AG04449 (cell line): ENCODE measurements around the gene LZTR1.
"Not testable (repeated sequence)": the region's sequence is repeated elsewhere in the genome, so short reads cannot be mapped to it uniquely, and the experiment has no call there.

Experiments
- CTCF ChIA-PET: fragments of 350-600 bp; formaldehyde crosslinking; extraction: SDS; loops from one replicate; lab custom pipeline; 2021; ENCODE audit warnings: antibody characterized with exemption; lab: Yijun Ruan, JAX
- POLR2A ChIA-PET: fragments of 400-600, 350-600 bp; formaldehyde crosslinking; extraction: SDS; loops from one replicate; lab custom pipeline; 2020; ENCODE audit warnings: antibody characterized with exemption, inconsistent platforms; lab: Yijun Ruan, JAX
- DNase-seq: peaks from one replicate; pipeline ENCODE4 v3.0.0-alpha.2; 2010; ENCODE audit warnings: low read depth, low spot score
- H3K4me3 ChIP-seq: 2 replicates; pipeline ENCODE4 v1.5.1; 2011; ENCODE audit warnings: low read depth, mild to moderate bottlenecking, control low read depth, low read length
- CTCF ChIP-seq: IDR thresholded peaks from one replicate; pipeline ENCODE4 v1.5.1; 2011; ENCODE audit warnings: mild to moderate bottlenecking, moderate library complexity, low read length, control low read depth, inconsistent platforms; ENCODE audit not compliant: insufficient read depth; ENCODE audit errors: missing control alignments

The LZTR1 gene

GRCh38 chr22:20940186-20940651 is 41.9 kb upstream of the LZTR1 start:
- H3K4me3 ChIP-seq = no peak overlapping the region
- TF ChIP-seq CTCF = no peak
- ChIA-PET POLR2A (no interaction called here), CTCF (interaction anchor here (1.0 kb wide), 1 partner anchor 23 kb away, joined by 5 read pairs; the partner anchor contains the start of gene CRKL)
- no peak for DNase-seq

- ChIA-PET POLR2A (no interaction called here), CTCF (interaction anchor here (0.9 to 1.2 kb wide), 2 partner anchors 12 to 55 kb away, joined by 3 to 5 read pairs; no protein-coding TSS in a partner anchor)
- TF ChIP-seq CTCF = no peak
- H3K4me3 ChIP-seq = no peak overlapping the region
- no peak for DNase-seq
Observed at GRCh38 chr22:20940904-20941385, 41.2 kb upstream of the LZTR1 start.

- CTCF ChIA-PET = interaction anchor here (1.2 kb wide), 1 partner anchor 10 kb away, joined by 7 read pairs; no protein-coding TSS in a partner anchor
Observed at GRCh38 chr22:20942203-20942902, 39.7 kb upstream of the LZTR1 start.

GRCh38 chr22:20943104-20943933 is 38.8 kb upstream of the LZTR1 start:
- no peak overlapping the region for H3K4me3 ChIP-seq
- no peak for DNase-seq
- no peak for TF ChIP-seq CTCF
- CTCF ChIA-PET = interaction anchor here (0.6 to 1.5 kb wide), 3 partner anchors 9 to 58 kb away, joined by 3 to 7 read pairs (median 3); no protein-coding TSS in a partner anchor
- POLR2A ChIA-PET = no interaction called here

More at GRCh38 chr22:20942203-20942902, 39.7 kb upstream of the LZTR1 start:
- DNase-seq, POLR2A ChIA-PET, H3K4me3 ChIP-seq: not testable (repeated sequence)

- CTCF ChIA-PET = interaction anchor here (0.6 to 1.6 kb wide), 3 partner anchors 17 to 58 kb away, joined by 3 to 9 read pairs (median 3); no protein-coding TSS in a partner anchor
- DNase-seq = no peak
- H3K4me3 ChIP-seq = no peak overlapping the region
- TF ChIP-seq CTCF = no peak
- POLR2A ChIA-PET = no interaction called here
Observed at GRCh38 chr22:20944042-20944441, 38.1 kb upstream of the LZTR1 start.

- no peak overlapping the region for H3K4me3 ChIP-seq
- no peak for DNase-seq
- no peak for TF ChIP-seq CTCF
- ChIA-PET CTCF (interaction anchor here (1.6 kb wide), 1 partner anchor 16 kb away, joined by 9 read pairs; no protein-coding TSS in a partner anchor), POLR2A (no interaction called here)
Observed at GRCh38 chr22:20945578-20945934, 36.5 kb upstream of the LZTR1 start.
